ENCODE results near the gene SIGLEC12.

DNA sequence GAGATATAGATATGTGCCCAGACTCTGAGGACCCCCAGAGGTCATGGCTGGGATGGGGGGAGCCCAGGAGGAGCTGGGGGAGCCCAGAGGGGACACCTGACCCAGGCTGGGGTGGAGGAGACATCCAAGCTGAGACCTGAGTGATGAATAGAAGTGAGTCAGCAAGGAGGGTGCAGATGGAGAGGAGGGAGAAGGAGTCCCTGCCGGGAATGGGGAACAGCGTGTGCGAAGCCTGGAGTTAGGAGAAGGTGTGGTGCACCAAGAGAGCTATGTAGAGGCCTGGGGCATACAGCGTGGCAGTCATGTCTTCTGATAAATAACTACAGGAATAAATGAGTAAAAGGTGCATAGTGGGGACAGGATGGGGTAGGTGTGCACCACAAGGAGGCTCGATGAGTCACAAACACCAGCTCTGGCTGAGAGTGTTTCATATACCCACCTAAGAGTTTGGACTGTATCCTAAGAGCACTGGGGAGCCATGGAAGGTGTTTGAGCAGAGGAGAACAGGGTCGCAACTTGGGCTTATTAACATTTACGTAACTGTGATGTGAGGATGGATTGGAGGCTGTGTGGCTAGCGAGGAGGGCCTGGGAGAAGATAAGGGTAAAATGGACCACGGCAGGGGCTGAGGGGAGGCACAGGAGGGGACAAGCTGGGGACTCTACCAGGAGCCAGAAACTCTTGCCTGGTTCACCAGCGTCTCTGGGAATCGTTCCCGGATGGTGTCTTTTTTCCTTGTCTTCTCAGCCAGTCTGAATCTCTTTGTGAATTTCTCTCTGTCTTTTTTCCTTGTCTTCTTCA is 21.9 kb downstream of the SIGLEC12 start:
- TF ChIP-seq, protein P1, sequence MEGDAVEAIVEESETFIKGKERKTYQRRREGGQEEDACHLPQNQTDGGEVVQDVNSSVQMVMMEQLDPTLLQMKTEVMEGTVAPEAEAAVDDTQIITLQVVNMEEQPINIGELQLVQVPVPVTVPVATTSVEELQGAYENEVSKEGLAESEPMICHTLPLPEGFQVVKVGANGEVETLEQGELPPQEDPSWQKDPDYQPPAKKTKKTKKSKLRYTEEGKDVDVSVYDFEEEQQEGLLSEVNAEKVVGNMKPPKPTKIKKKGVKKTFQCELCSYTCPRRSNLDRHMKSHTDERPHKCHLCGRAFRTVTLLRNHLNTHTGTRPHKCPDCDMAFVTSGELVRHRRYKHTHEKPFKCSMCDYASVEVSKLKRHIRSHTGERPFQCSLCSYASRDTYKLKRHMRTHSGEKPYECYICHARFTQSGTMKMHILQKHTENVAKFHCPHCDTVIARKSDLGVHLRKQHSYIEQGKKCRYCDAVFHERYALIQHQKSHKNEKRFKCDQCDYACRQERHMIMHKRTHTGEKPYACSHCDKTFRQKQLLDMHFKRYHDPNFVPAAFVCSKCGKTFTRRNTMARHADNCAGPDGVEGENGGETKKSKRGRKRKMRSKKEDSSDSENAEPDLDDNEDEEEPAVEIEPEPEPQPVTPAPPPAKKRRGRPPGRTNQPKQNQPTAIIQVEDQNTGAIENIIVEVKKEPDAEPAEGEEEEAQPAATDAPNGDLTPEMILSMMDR (conservative IDR thresholded peaks at IDR 0.05 in 1 of 2, IDR thresholded peaks at IDR 0.05 in 1 of 2; ENCODE audit: low read depth in 1 of 2, low read length in 2 of 2) = no peak
- TF ChIP-seq EZH2 (IDR thresholded peaks at IDR 0.05; ENCODE audit: low read length, missing control alignments) = no peak

Data from fibroblast of lung (primary cell).